Raji (cell line): ENCODE measurements around the gene GPALPP1.

Source experiments
- POLR2A ChIP-seq: IDR thresholded peaks from 2 replicates; pipeline ENCODE4 v1.6.1; 2011; ENCODE audit warnings: low read depth, low read length, control low read depth; ENCODE audit not compliant: insufficient read depth

Gene GPALPP1

DNA sequence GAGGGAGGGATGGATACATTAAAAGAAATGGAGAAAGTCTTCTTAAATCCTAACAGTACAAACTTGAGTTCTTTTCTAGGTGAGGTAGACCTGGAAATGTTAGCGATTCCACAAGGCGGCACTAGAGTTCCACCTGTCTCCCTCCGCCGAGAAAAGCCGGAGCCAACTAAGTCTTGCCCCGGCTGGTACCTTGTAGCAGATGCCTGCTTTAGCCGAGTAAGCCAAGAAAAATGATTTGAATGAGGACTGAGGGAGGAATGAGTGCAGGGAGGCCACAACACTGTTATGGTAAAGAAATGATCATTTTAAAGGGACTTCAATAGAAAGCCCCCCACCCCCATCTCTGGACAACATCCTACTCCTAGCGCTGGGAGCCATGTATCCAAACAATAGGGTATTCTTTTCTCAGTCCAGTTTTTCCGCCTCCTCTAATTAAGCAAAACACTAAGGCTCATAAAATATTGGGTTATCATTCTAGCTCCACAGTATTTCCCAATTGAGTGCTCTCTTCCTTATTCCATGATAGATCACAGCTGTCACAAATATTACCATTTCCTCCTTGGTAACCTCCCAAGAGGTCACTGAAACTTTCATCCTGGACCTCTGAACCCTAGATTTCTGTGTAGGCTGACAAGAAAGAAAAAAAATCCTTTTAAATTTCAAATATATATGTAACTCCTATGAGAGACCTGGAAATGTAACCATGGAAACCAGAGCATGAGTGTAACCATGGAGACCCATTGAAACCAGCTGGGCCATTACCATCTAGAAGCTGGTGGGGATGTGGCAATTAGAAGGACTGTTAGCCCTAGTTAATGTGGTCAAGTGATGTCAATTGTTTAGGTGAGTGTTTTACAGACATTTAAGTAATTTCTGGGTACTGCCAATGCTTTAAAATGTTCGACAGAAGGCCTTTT lies 58.3 kb downstream of the GPALPP1 start:
- TF ChIP-seq POLR2A = no peak

GRCh38 chr13:45048890-45049407 lies 59.6 kb downstream of the GPALPP1 start:
- no peak for TF ChIP-seq POLR2A

DNA sequence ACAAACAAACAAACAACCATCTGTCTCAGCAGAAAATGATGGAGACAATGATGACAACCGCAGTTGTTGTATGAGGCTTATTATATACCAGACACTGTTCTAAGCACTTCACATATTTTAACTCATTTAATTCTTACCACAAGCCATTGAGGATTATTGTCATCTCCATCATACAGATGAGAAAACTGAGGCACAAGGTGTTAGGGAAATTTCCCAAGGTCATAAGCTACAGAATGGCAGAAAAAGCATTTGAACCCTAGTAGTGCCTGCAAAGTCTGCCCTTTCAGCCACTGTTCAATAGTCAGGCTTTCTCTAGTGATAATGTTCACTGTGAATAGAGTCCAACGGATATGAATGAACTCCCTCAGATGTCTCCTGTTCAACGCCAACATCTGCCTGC lies 60.1 kb downstream of the GPALPP1 start:
- TF ChIP-seq POLR2A = no peak

- TF ChIP-seq POLR2A = no peak
Observed at GRCh38 chr13:45051315-45051714, 62.0 kb downstream of the GPALPP1 start.

GRCh38 chr13:45055198-45055901 lies 66.0 kb downstream of the GPALPP1 start:
- no peak for TF ChIP-seq POLR2A

- TF ChIP-seq POLR2A = no peak
Observed at GRCh38 chr13:45055902-45056648, 66.7 kb downstream of the GPALPP1 start.

- TF ChIP-seq POLR2A = no peak
Observed at GRCh38 chr13:45060062-45060461, 70.7 kb downstream of the GPALPP1 start.

GRCh38 chr13:45063261-45063860 lies 74.0 kb downstream of the GPALPP1 start:
- TF ChIP-seq POLR2A = no peak

DNA sequence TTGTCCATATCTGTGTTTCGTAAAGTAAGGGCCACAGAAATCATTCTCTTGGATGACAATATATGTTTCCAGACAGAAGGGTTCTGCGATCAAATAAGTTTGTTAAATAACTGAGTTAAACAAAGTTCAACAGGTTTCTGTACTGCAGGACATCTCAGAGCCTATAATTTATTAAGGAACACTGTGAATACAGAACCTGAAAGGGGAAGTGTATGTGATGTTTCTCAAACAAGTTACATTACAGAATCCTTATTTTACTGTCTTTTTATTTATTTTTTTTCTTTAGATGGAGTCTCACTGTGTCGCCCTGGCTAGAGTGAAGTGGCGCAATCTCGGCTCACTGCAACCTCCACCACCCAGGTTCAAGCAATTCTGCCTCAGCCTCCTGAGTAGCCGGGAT lies 75.6 kb downstream of the GPALPP1 start:
- TF ChIP-seq POLR2A = no peak

DNA sequence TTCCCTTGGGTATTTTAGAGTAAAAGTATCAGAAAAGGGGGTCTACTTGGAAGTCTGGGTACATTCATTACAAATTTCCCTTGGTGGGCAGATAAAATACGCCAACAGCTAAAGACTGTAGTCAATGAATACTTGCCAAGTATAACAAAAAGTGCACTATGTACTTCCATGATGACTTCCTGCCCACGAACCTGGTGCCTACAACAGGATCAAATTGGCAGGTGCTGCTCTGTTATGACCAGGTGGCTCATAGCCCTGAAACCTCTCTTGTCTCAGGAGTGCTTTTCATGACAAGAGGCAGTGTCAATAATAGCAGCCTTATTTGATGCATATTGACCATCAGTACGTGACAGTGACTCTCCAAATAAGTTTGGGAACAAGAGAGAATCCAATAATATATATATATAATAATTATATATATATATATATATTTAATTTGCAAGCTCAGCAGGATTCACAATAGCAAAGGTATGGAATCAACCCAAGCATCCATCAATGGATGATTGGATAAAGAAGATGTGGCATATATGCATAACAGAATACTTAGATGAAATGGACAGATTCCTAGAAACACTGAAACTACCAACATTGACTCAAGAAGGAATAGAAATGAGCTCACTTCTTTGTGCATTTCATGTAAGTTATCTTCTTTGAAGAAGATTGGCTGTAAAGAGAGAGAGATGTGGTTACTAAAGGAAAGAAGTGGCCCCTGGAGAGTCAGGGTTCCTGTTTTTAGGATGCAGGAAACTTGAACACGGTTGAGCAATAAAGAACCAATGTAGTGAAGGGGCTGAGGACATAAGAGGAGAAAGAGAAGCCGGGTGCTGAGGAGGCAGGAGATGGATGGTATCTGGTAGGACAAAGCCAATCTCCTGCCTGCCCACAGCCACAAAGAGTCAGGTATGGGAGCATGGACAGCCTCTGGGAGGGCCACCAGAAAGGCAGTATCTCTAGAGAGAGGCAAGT lies 79.0 kb downstream of the GPALPP1 start:
- TF ChIP-seq POLR2A = no peak

GRCh38 chr13:45073809-45074208 lies 84.5 kb downstream of the GPALPP1 start:
- TF ChIP-seq POLR2A = no peak

DNA sequence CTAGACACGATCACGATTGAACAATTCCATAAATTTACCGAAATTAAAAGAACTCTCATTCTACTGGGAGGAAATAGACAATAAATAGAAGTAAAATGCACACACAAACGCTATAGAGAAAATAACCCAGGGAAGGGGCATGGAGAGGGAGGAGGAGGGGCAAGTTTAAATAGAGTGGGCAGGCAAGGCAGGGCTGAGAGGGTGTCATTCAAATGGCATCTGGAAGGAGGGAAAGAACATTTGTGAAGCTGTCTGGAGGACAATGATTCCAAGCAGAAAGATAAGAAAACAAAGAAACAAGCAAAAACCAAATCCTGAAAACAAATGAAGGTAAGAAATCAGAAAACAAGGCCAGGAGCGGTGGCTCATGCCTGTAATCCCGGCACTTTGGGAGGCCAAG lies 85.4 kb downstream of the GPALPP1 start:
- TF ChIP-seq POLR2A = no peak

DNA sequence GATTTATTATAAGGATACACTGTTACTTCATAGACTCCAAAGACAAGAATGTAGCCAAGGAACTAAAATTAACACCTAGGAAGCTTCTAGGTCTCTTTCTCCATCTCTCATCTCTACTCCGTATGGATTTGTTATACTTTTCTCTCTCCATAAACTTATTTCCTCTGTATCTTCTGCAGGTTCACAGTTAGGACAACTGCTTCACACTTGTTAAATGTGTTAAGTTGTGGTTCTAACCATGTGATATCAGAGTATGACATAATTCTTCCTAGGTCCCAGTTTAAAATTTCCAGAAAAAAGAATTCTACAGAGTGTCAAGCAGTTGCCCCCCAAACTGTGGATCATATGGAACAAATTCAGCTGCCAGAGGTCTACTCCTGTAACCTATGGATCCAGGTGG lies 88.7 kb downstream of the GPALPP1 start:
- no peak for TF ChIP-seq POLR2A
